Erythroblast (primary cell): ENCODE results near the gene TUBG1.
"Not testable (repeated sequence)": the region's sequence is repeated elsewhere in the genome, so short reads cannot be mapped to it uniquely, and the experiment has no call there.

Experiments used
- DNase-seq, 2 experiments: peaks; one replicate each; lab custom pipeline; 2025; lab: John Stamatoyannopoulos, UW
- GATA1 ChIP-seq: IDR thresholded peaks from 2 replicates; pipeline ENCODE4 v1.6.1; 2011; ENCODE audit warnings: low read depth, mild to moderate bottlenecking, control low read depth, low read length, moderate library complexity
- POLR2A ChIP-seq: IDR thresholded peaks from 2 replicates; pipeline ENCODE4 v1.6.1; 2011; ENCODE audit warnings: mild to moderate bottlenecking, low read length

Gene TUBG1

DNA sequence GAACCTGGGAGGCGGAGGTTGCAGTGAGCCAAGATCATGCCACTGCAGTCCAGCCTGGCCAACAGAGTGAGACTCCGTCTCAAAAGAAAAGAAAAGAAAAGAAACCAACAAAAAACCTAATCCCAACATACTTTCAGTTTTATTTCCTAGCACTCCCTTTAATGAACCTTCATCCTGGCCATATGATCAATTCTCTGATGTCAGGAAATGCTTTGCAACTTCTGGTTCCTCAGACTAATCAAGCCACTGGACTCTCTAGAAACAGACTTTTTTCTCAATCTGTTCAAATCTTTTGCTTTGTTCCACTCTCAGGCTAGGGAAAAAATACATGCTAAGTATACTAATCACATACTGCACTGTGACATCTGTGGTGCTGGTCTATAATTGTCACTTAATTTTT is 18.6 kb upstream of the TUBG1 start:
- TF ChIP-seq GATA1 (no peak), POLR2A (no peak)
- DNase-seq: no peak

DNA sequence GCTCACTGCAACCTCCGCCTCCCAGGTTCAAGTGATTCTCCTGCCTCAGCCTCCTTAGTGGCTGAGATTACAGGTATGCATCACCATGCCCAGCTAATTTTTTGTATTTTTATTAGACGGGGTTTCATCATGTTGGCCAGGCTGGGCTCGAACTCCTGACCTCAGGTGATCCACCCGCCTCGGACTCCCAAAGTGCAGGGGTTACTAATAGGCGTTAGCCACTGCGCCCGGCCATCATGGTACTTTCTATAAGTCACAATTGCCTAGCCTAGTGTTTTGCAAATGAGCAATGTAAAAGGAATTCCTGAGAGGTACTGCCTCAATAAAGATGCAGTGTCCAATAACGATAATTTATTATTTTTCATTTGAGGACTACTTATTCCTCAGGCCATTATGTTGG is 18.1 kb upstream of the TUBG1 start:
- TF ChIP-seq GATA1 (no peak), POLR2A (no peak)
- DNase-seq: no peak

DNA sequence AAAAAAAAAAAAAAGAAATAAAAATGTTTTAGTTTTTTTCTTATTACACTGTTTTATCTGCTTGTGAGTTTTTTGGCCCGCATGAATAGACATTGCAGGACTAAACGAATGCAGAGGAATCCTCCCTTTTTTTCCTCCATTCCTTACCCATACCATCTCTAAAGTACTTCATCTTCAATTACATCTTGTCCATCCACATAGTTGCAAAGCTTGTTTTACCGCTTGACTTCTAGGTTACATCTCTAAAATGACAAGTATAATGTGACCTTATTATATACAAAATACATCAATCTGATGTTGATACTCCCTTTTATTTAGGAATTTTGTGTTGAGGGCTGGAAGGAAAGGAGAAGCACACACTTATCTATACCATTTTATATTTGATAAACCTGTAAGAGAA is 13.1 kb upstream of the TUBG1 start:
- no peak for DNase-seq
- TF ChIP-seq POLR2A (no peak), GATA1 (no peak)

GRCh38 chr17:42598905-42599304 is 10.6 kb upstream of the TUBG1 start:
- no peak for DNase-seq
- no peak for TF ChIP-seq GATA1

DNA sequence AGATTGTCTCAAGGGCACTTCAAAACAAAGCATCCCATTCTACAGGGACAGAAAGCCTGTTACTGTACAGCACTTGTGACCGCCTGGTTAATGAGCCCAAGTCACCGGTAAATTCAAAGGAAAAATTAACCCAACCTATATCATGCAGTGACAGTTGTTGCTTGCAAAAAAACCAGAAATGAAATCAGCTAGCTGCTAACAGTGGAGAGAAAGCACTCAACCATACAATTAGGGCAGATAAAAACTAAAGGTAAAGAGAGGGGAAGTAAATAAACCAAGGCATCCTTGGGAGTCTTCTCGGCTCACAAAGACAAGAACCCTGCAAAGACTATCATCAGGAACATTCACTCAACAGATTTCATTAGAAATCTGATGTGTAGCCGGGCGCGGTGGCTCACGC is 6.2 kb upstream of the TUBG1 start:
- no peak for TF ChIP-seq POLR2A
- TF ChIP-seq GATA1: no peak
- no peak for DNase-seq

DNA sequence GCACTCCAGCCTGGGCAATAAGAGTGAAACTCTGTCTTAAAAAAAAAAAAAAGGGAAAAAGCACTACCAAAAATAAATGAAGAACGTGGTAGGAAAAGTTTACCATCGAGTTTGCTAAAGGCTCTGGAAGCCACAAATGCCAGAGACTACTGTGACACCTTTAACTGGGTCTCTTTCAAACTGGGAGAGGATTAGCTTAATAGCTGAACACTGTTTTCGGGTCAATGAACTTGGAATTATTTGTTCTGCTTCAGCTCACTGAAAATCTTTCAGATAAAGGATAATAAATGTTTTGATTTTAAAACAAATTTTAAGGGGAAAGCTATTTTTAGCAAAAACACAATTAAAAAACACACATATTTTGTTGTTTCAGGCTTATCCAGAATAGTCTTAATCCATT is 1.7 kb upstream of the TUBG1 start:
- TF ChIP-seq POLR2A (no peak), GATA1 (no peak)
- no peak for DNase-seq

- peak; percentile 54 to 70 for DNase-seq
- TF ChIP-seq GATA1 (no peak), POLR2A (no peak)
Measured at GRCh38 chr17:42608305-42609181, 940 bp upstream of the TUBG1 start.

DNA sequence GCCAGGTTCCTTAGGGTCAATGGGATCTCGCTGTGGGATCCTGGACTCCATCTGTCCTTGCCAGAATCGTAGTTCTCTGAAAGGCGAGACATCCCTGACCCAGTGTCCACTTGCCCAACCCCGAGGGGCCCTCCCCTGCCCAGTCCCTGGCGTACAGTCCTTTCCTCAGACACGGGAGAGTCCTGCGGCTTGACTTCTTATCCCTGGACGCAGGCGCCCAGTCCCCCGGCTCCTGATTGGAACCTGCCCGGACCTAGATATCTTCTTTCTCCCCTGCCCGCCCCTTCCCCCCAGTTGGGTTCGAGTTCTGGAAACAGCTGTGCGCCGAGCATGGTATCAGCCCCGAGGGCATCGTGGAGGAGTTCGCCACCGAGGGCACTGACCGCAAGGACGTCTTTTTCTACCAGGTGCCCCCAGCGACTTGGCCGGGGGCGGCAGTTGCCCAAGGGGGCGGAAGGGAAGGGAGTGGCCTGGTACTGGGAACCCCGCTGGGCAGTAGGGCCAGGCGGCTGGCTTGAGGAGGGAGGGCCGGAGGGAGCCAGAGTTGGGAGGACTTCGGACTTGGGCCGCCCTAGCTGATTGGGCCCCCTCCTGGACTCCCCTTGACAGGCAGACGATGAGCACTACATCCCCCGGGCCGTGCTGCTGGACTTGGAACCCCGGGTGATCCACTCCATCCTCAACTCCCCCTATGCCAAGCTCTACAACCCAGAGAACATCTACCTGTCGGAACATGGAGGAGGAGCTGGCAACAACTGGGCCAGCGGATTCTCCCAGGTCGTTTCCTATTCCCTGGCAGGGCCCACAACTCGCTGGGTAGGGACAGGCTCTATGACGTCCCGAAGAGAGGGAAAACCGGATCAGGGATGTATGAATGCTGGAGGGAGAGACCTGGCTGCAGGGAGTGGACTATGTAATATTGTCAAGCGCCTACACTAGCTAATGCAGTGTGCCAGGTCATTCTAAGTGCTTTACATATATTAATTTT is 625 bp downstream of the TUBG1 start:
- peak; percentile 67 for TF ChIP-seq POLR2A
- peak; percentile 80 to 84 for DNase-seq

DNA sequence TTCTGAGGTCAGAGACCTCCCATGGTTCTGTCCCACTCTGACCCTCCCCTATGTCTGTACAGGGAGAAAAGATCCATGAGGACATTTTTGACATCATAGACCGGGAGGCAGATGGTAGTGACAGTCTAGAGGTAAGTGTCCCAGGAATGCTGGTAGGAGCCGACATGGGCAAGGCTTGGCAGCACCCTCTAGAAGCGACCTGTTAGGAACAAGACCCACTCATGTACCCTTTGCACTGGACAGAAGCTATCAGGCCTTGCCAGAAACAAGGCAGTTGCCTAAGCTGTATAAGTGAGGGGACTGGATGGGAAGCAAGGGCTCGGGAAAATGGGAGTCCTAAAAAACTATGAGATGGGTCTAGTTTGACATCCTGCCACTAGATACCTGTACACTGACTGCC is 2.5 kb downstream of the TUBG1 start:
- DNase-seq: no peak
- TF ChIP-seq POLR2A (peak; percentile 53), GATA1 (no peak)

- TF ChIP-seq POLR2A (no peak), GATA1 (no peak)
- DNase-seq: no peak
Measured at GRCh38 chr17:42613699-42614295, 4.3 kb downstream of the TUBG1 start.

GRCh38 chr17:42617956-42618431 is 8.5 kb downstream of the TUBG1 start:
- peak; percentile 91 to 96 for DNase-seq
- peak; percentile 11 for TF ChIP-seq GATA1
- TF ChIP-seq POLR2A: peak; percentile 84

DNA sequence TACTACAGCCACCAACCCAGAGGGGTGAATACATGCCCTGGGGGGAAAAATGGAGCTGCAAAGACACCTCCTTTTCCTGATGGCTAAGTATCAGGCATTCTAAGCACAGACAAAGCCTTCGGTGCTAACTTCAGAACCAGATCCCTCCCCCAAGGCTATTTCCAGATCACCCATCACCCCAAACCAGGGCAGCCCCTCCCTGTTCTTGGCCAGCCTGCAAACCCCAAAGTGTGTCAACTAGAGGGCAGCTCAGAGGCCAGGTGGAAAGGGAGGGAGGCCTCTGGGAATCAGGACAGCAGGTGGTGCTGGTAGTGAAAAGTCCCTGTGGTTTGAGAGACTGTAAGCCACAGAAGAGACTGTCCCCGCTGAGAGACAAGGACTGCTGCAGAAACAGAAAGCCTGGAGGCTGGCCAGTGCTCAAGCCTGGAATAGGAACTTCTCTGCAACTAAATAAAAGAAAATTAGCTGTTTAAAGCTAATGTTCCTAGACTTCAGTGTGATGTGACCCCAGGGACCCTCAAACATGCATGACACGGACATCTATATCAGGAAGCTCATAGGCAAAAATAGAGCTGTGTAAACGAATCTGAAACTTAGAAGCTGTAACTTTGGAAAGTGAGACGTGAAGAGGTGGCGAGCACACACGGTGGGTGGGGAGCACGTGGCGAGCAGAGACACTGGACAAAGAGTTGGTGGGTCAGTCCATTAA is 9.1 kb downstream of the TUBG1 start:
- DNase-seq: peak; percentile 63 to 65
- TF ChIP-seq POLR2A: no peak
- no peak for TF ChIP-seq GATA1

GRCh38 chr17:42621987-42622386 is 12.5 kb downstream of the TUBG1 start:
- not testable (repeated sequence) for DNase-seq

DNA sequence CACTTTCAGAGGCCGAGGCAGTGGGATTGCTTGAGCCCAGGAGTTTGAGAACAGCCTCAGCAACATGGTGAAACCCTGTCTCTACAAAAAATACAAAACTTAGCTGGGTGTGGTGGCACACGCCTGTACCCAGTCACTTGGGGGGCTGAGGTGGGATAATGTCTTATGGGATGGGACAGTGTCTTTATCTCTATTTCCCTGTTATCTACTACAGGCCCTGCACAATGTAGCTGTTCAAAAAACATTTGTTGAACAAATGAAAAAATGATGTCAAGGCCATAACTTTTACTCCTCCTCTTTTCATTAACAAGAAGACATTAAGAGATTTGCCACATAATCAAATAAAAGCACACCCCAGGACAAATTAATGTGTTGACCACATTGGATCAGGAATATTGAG is 13.8 kb downstream of the TUBG1 start:
- DNase-seq: peak; percentile 33 to 48
- TF ChIP-seq POLR2A: no peak
- TF ChIP-seq GATA1: no peak
